Astrocyte of the spinal cord (primary cell): ENCODE data around the gene DPP6.

ENCODE experiments used
- DNase-seq: peaks from one replicate; pipeline ENCODE4 v3.0.0; 2011; ENCODE audit warnings: low read depth, low spot score
- H3K4me3 ChIP-seq: 2 replicates; pipeline ENCODE4 v1.5.1; 2011; ENCODE audit warnings: low read depth, mild to moderate bottlenecking, low read length, moderate library complexity
- CTCF ChIP-seq: IDR thresholded peaks from 2 replicates; pipeline ENCODE4 v1.5.1; 2012; ENCODE audit warnings: low read depth, mild to moderate bottlenecking, low read length, inconsistent platforms
- in situ Hi-C: cut with HindIII; loops from 2 replicates; pipeline ENCODE4 v1.10.0; 2017; ENCODE audit warnings: low sequenced_read_pairs

Gene DPP6

GRCh38 chr7:154857728-154858681 lies 805.8 kb downstream of the DPP6 start:
- H3K4me3 ChIP-seq = no peak overlapping the region
- DNase-seq = no peak
- in situ Hi-C loops = no loop called here
- no peak for TF ChIP-seq CTCF

GRCh38 chr7:154858836-154859537 lies 806.8 kb downstream of the DPP6 start:
- H3K4me3 ChIP-seq = no peak overlapping the region
- in situ Hi-C loops = no loop called here

GRCh38 chr7:154859747-154860620 lies 807.8 kb downstream of the DPP6 start:
- H3K4me3 ChIP-seq = no peak overlapping the region
- DNase-seq = no peak
- no peak for TF ChIP-seq CTCF
- in situ Hi-C loops = no loop called here

More at GRCh38 chr7:154858836-154859537, 806.8 kb downstream of the DPP6 start:
- no peak for TF ChIP-seq CTCF
- DNase-seq = no peak

GRCh38 chr7:154860621-154861375 lies 808.6 kb downstream of the DPP6 start:
- TF ChIP-seq CTCF = no peak
- DNase-seq = no peak
- in situ Hi-C loops = no loop called here
- no peak overlapping the region for H3K4me3 ChIP-seq

- H3K4me3 ChIP-seq = no peak overlapping the region
- DNase-seq = no peak
- in situ Hi-C loops = no loop called here
- TF ChIP-seq CTCF = no peak
These were observed 809.4 kb downstream of the DPP6 start for GRCh38 chr7:154861589-154861988.
